Activated T-helper 2 cell treated with anti-CD3 and anti-CD28 coated beads, Interferon-gamma antibody, Interleukin-2, Interleukin-4, amounts not matched to agents 10 μg/mL and 5 μg/mL and 100 μg/mL, durations not matched to agents 14 hours and 24 hours and 36 hours (primary cell): ENCODE results near the gene NGDN. TPM values are rescaled to one million over a fixed set of nuclear protein-coding genes. Genes with fewer than 3 reads are reported as not detected.

Source experiments
- DNase-seq: peaks from one replicate; pipeline ENCODE4 v3.0.0; 2021; ENCODE audit warnings: low spot score
- H3K27ac Mint-ChIP-seq: one replicate; pipeline ENCODE4 v1.8.0; 2021; ENCODE audit warnings: mixed read lengths
- H3K27me3 Mint-ChIP-seq: one replicate; pipeline ENCODE4 v1.8.0; 2021; ENCODE audit warnings: low read depth, mixed read lengths
- H3K36me3 Mint-ChIP-seq: one replicate; pipeline ENCODE4 v1.8.0; 2021; ENCODE audit warnings: low read depth, mixed read lengths
- H3K4me1 Mint-ChIP-seq: one replicate; pipeline ENCODE4 v1.8.0; 2021; ENCODE audit warnings: low read depth, mixed read lengths
- H3K4me3 Mint-ChIP-seq: one replicate; pipeline ENCODE4 v1.8.0; 2021; ENCODE audit warnings: low read depth, mild to moderate bottlenecking, moderate library complexity, mixed read lengths
- H3K9me3 Mint-ChIP-seq: one replicate; pipeline ENCODE4 v1.8.0; 2021; ENCODE audit warnings: mixed read lengths
- intact Hi-C: fragments of 100-400 bp; cut with micrococcal nuclease; formaldehyde crosslinking; loops from one replicate; pipeline ENCODE4 v1.15.1; 2023
- total RNA-seq: library from RNA; stranded (reverse); gene quantifications from 2 replicates; pipeline ENCODE4 v1.2.3, GENCODE V29; 2022

NGDN gene
- total RNA-seq, 1 donor from 2014 or later: 65.6 TPM

DNA sequence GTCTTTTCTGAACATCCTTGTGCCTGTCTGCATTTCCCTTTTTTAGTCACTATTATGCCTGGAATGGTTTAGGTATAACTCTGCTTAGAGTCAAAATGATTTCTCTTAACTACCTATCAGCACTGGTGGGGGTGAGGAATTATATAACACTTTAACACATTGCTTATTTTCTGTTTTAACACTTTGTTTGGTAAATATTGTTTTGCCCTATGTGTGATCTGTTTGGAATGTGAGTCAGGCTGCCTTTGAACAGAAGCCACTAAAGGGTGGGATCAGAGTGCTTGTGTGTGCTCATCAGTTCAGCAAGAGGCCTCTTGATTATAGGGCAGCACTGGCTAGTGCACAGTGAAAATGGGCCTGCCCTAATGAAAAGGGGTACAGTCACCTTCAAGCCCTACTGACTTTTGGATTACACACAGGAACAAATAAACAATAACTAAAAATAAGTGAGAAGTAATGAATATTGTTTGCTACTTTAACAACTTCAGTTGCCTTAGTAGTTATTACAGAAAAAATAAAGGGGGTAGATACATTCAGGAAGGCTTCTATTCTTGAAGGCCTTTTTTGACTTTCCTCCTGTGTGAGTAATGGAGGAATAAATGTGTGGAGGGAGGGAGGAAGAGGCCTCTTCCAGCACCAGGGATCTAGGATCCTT, 23.2 kb downstream of the NGDN start:
- Mint-ChIP-seq H3K27me3 (no peaks in the 10 kb centered on the region), H3K27ac (no peak overlapping the region), H3K4me1 (no peaks in the 10 kb centered on the region), H3K4me3 (no peak overlapping the region), H3K9me3 (no peaks in the 10 kb centered on the region), H3K36me3 (no peaks in the 10 kb centered on the region)
- intact Hi-C loops: no loop called here
- no peak for DNase-seq

DNA sequence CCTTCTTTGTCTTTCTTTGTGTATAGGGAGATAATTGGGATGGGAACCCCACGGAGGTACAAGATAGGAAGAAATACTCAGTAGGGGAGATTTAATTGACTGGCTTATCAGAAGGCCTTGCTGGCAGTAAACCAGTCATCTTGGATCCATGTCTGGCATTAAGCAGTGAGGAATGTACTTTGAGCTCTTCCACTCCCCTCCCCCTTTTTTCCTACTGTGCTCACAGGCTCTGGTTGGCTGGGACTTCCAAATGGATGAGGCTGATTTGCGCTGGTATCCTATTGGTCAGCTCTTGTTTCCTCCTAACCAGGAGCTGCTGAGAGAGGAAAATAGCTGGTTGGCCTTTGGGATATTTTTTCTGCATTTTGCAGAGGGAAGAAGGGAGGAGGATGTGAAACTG, 24.7 kb downstream of the NGDN start:
- intact Hi-C loops: no loop called here
- DNase-seq: no peak
- no peaks in the 10 kb centered on the region for H3K36me3 Mint-ChIP-seq
- H3K4me1 Mint-ChIP-seq: no peaks in the 10 kb centered on the region
- no peak overlapping the region for H3K4me3 Mint-ChIP-seq
- H3K27ac Mint-ChIP-seq: no peak overlapping the region
- no peaks in the 10 kb centered on the region for H3K9me3 Mint-ChIP-seq
- no peaks in the 10 kb centered on the region for H3K27me3 Mint-ChIP-seq

DNA sequence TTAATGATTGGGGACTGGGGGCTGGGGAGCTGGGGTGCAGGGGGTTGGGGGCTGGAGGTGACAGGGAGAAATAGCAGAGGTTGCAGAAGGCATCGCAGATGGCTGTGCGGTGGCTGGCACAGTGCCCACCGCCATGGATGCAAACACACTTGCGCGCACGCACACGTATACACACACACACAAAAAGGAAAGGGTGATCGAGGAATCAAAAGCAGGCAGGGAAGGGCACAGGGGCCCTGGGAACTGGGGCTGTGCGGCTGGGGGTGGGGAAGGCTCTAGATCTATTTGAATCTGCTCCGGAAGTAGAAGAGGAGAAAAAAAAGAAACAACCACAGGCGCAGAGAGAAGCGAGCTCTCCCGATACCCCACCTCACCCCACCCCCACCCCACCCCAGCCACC, 42.7 kb downstream of the NGDN start:
- Mint-ChIP-seq H3K4me1 (peaks cover 2% of the 10 kb centered on the region), H3K9me3 (no peaks in the 10 kb centered on the region), H3K4me3 (peak overlapping the region; percentile 27), H3K27me3 (no peaks in the 10 kb centered on the region), H3K27ac (no peak overlapping the region), H3K36me3 (no peaks in the 10 kb centered on the region)
- DNase-seq: no peak
- intact Hi-C loops: no loop called here

DNA sequence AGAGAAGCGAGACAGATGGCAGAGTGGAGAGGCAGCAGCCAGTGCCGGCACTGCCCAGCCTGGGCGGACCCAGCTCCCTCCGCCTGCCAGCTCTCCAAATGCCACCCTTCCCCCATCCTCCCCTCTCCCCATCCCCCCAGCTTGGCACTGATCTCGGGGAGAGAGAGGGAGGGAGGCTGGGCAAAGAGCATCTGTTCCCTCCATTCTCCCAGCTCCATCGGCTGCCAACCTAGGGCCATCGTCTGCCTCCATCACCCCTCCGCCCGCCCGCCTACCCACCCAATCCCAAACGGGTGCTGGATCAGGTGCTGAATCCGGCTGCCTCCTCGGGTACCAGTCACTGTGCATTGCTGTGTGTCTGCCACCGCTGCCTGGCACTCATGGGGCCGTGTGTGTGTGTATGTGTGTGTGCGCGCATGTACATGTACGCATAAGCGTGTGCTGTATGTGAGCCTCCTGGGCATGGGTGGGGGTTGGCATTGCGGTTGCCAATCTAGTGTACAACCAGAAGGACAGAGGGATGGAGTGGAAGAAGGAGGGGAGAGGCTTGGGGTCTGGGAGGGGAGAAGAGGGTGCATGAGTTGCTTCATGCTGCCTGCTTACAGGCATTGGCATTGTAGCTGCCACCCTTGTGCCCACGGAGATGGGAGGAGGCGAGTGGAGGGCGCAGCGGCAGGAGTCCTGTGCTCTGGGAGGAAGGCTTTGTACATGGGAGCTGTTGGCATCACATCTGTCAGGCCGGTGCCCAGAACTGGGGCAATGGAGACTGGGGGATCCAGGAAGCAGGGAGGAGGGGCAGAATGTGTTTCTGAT, 43.7 kb downstream of the NGDN start:
- Mint-ChIP-seq H3K9me3 (no peaks in the 10 kb centered on the region), H3K4me1 (peaks cover 2% of the 10 kb centered on the region), H3K36me3 (no peaks in the 10 kb centered on the region), H3K27ac (no peak overlapping the region), H3K4me3 (no peak overlapping the region), H3K27me3 (no peaks in the 10 kb centered on the region)
- DNase-seq: no peak
- intact Hi-C loops: no loop called here

DNA sequence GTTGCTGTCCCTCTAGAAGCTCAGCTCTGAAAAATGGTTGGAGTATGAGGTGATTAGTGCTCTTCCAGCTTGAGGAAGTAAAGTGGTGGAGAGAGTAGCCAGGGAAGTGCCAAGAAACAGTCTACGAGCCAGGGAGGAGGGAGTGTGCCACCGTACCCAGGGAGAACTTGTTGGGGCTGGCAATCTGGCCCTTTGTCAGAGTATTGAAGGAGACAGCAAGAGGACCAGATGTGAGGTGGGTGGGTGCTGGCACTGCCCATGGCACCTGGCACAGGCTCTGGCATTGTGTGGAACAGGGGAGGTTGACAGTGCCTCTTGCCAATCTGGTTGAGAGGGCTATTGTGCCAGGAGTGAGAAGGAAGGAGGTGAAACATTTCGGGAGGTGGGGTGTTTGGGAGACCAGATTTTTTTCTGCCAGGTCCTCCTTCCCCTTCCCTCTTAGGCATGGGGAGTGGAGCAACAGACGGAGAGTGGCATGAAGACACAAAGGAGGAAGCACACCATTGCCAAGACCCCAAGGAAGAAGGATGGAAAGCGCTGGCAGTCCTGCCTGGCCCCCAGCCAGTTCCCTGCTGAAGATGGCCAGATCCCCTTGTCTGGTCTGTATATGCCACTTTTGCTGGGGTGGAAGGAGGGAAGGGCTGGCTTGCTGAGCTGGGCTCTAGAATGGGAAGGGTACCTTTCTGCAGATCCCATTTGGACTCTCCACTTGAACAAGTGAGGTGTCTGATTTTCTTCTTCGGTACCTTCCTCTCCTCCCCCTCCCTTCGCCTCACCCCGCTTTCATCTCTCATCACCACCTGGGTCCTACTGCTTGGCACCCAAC, 44.5 kb downstream of the NGDN start:
- Mint-ChIP-seq H3K36me3 (no peaks in the 10 kb centered on the region), H3K4me3 (no peak overlapping the region), H3K4me1 (peaks cover 2% of the 10 kb centered on the region), H3K27me3 (no peaks in the 10 kb centered on the region), H3K27ac (no peak overlapping the region), H3K9me3 (no peaks in the 10 kb centered on the region)
- DNase-seq: no peak
- intact Hi-C loops: no loop called here

DNA sequence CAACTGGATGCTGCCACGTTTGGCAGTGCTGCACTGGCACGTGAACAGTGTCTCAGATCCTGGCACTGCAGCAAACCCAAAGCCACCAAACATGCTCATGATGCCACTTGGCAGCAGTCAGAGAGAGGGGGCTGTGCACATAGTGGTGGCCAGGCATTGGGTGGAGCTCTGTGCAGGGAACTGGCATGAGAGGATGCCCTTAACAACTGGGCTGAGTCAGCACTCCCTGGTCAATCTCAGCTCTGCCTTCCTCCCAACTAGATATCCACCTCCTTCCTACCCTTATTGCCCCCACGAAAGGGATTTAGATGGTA, 45.1 kb downstream of the NGDN start:
- Mint-ChIP-seq H3K27me3 (no peaks in the 10 kb centered on the region), H3K4me3 (no peak overlapping the region), H3K4me1 (peaks cover 2% of the 10 kb centered on the region), H3K9me3 (no peaks in the 10 kb centered on the region), H3K27ac (no peak overlapping the region), H3K36me3 (no peaks in the 10 kb centered on the region)
- intact Hi-C loops: no loop called here
- no peak for DNase-seq

DNA sequence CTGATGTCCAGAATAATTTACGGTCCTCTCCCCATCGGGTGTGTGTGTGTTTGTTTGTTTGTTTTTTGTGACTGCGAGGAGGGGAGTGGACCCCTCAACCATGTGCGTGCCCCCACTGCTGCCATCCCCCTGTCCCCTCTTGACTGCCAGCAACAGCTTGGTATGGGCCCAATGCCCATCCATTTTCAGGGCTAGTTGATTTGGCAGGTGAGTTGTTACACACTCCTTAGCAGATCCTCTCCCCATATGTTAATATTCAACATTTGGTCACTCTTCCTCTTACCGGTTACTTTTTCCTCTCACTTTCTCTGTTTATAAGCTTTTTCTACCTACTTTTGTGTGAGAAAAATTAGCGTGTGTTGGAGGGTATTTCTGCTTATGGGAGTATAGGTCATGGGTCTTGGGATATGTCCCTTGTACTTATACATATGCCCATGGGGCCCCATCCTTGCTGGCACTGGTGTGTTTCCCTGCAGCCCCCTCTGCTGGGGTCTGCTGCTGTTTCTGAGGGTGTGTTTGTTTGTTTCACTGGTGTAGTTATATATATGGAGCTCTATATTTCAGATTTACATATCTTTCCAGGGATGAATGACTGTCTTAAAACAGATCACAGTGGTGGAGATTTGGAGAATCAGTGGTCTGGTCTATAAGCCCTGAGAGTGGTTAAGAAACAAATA, 48.3 kb downstream of the NGDN start:
- intact Hi-C loops: no loop called here
- no peak for DNase-seq
- no peaks in the 10 kb centered on the region for H3K4me1 Mint-ChIP-seq
- H3K36me3 Mint-ChIP-seq: no peaks in the 10 kb centered on the region
- no peak overlapping the region for H3K4me3 Mint-ChIP-seq
- no peaks in the 10 kb centered on the region for H3K27me3 Mint-ChIP-seq
- no peaks in the 10 kb centered on the region for H3K9me3 Mint-ChIP-seq
- H3K27ac Mint-ChIP-seq: no peak overlapping the region

DNA sequence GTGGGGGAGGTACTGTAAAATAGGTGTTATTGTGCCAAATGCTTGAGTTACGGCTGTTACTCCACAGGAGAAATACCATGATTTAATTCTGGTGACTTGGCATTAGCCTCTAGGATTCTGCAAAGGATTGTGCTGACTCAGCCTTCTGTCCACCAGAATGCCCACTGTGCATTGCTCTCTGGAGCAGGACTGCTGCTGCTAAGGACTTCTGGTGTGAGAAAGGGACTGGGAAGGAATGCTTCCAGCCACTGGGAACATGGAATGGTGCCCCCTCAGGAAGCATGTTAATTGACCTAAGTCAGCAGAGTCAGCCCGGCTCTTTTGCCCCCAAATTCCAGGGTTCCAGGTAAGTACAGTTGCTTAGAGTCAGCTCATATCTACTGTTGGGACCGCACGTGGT, 49.2 kb downstream of the NGDN start:
- DNase-seq: no peak
- H3K27me3 Mint-ChIP-seq: no peaks in the 10 kb centered on the region
- no peaks in the 10 kb centered on the region for H3K4me1 Mint-ChIP-seq
- no peak overlapping the region for H3K4me3 Mint-ChIP-seq
- no peaks in the 10 kb centered on the region for H3K36me3 Mint-ChIP-seq
- intact Hi-C loops: no loop called here
- H3K27ac Mint-ChIP-seq: no peak overlapping the region
- H3K9me3 Mint-ChIP-seq: no peaks in the 10 kb centered on the region

DNA sequence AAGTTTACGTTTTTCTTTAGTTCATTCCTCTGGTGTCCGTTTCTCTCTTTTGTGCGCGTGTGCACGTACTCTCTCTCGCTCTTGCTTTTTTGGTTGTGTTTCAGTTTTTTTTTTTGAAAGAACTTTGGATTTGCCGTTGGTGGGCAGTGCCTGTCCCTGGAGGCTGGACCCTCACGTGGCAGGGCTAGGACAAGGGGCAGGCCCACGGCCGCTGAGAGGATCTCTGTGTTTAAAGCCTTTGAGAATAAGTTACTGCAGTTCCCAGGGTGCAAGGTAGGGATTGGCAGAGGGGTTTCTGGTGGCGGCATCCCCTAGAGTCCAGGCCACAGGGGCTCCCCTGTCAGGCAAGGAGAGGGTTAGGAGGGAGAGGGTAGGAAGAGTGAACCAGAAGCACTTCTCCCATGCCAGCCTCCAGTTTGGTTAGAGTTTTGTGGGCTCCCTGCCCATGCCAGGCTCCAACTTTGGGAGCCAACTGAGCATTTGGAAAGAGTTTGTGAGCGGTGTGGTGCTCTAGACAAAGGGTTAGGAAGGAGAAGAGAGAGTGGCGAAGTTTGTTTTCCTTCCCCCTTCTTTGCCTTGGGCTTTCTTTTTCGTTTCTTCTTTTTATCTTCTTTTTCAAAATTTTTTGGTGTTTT, 51.5 kb downstream of the NGDN start:
- no peaks in the 10 kb centered on the region for H3K9me3 Mint-ChIP-seq
- H3K4me3 Mint-ChIP-seq: no peak overlapping the region
- no peak overlapping the region for H3K27ac Mint-ChIP-seq
- intact Hi-C loops: no loop called here
- no peak for DNase-seq
- no peaks in the 10 kb centered on the region for H3K36me3 Mint-ChIP-seq
- H3K27me3 Mint-ChIP-seq: no peaks in the 10 kb centered on the region
- no peaks in the 10 kb centered on the region for H3K4me1 Mint-ChIP-seq

DNA sequence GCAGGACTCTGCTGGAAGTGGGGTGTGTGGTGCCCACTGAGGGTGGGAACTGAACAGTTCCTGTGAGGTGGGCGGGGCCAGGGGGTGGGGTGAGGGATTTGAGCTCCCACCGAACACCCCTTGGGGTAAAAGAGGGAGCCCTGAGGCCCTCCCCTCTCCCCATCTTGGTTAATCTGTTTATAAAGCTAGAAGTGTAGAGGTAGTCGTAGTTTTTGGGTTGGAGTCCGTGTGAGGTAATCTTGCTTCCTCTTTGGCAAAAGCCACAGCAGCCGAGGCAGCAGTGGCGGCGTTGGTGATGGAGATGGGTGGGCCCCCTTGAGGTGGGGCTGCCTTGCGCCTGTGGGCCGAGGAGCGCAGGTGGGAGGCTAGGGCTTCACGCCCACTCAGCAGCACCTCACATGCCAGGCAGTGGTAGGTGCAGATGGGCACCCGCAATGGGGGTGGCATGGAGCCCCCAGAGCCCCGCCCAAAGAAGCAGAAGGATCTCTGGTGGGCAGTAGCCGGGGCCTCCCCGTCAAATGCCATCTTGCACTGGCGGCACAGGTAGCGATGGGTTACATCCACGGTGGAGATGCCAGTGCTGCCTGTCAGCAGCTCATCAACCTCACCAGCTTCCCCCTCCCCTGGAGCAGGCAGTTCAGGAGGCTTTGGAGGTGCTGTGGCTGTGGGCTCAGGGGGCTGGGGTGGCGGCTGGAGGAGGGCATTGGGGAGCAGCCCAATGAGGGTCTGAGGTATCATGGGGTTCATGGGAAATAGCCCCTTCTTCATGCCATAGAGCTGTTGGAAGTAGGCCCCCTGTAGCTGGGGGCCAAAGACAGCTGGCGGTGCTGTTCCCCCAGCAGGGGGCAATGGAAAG, 52.5 kb downstream of the NGDN start:
- Mint-ChIP-seq H3K27ac (no peak overlapping the region), H3K4me1 (no peaks in the 10 kb centered on the region), H3K9me3 (no peaks in the 10 kb centered on the region), H3K27me3 (no peaks in the 10 kb centered on the region), H3K36me3 (no peaks in the 10 kb centered on the region), H3K4me3 (no peak overlapping the region)
- intact Hi-C loops: no loop called here
- no peak for DNase-seq

DNA sequence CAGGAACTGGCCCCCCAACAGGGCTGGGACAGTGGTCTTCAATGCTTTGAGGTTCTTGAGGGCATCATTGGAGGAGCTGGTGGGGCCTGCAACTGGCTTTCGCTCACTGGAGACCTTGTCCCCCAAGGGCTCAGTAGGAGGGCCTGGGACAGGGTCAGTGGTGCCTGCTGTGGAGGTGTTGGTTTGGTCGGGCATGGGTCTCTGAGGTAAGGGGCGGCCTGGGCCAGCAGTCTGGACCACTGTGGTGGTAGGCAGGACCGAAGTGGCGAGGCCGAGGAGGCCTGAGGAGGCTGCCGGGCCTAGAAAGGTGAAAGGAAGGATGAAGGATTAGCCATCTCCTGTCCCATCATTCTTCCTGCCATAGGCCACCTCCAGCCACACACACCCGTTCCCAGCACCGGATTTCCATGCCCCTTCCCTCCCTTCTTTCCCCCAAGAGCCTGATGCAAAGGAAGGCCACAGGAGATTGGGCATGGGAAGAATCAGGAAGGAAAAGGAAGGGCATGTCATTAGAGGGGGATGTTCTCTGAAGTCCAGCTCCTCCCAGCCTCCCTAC, 53.2 kb downstream of the NGDN start:
- Mint-ChIP-seq H3K9me3 (no peaks in the 10 kb centered on the region), H3K4me3 (no peak overlapping the region), H3K4me1 (no peaks in the 10 kb centered on the region), H3K27me3 (no peaks in the 10 kb centered on the region), H3K36me3 (no peaks in the 10 kb centered on the region), H3K27ac (no peak overlapping the region)
- intact Hi-C loops: no loop called here
- DNase-seq: no peak
